Bronchial epithelial cell (primary cell): ENCODE measurements around the gene FBXO42. TPM values are rescaled to one million over a fixed set of nuclear protein-coding genes. Genes with fewer than 3 reads are reported as not detected.

Source experiments
- DNase-seq: peaks from one replicate; pipeline ENCODE4 v3.0.0-alpha.2; 2010; ENCODE audit warnings: low read depth
- FAIRE-seq: peaks from 2 replicates; lab custom pipeline; 2011; peaks lifted over from hg19 to GRCh38; lab: Jason Lieb, UNC
- H3K27me3 ChIP-seq: 2 replicates; pipeline ENCODE4 v1.5.1; 2011; ENCODE audit warnings: low read length; ENCODE audit not compliant: control insufficient read depth, insufficient read depth
- H3K36me3 ChIP-seq: 2 replicates; pipeline ENCODE4 v1.5.1; 2011; ENCODE audit warnings: low read length; ENCODE audit not compliant: control insufficient read depth, insufficient read depth
- H3K4me3 ChIP-seq: 2 replicates; pipeline ENCODE4 v1.5.1; 2011; ENCODE audit warnings: mild to moderate bottlenecking, low read depth, low read length, control low read depth
- total RNA-seq: library from RNA; depleted of rRNA; stranded (reverse); fragments of >200 nt; gene quantifications from 2 replicates; pipeline ENCODE4 v1.2.1, GENCODE V29; 2014
- TF ChIP-seq, protein P1 (sequence below): IDR thresholded peaks from 2 replicates; pipeline ENCODE4 v1.5.1; 2011; ENCODE audit warnings: mild to moderate bottlenecking, moderate library complexity, low read length, control low read depth, inconsistent platforms; ENCODE audit not compliant: insufficient read depth, severe bottlenecking

The FBXO42 gene
- 10.8 and 18.1 TPM in 2 replicates for total RNA-seq

DNA sequence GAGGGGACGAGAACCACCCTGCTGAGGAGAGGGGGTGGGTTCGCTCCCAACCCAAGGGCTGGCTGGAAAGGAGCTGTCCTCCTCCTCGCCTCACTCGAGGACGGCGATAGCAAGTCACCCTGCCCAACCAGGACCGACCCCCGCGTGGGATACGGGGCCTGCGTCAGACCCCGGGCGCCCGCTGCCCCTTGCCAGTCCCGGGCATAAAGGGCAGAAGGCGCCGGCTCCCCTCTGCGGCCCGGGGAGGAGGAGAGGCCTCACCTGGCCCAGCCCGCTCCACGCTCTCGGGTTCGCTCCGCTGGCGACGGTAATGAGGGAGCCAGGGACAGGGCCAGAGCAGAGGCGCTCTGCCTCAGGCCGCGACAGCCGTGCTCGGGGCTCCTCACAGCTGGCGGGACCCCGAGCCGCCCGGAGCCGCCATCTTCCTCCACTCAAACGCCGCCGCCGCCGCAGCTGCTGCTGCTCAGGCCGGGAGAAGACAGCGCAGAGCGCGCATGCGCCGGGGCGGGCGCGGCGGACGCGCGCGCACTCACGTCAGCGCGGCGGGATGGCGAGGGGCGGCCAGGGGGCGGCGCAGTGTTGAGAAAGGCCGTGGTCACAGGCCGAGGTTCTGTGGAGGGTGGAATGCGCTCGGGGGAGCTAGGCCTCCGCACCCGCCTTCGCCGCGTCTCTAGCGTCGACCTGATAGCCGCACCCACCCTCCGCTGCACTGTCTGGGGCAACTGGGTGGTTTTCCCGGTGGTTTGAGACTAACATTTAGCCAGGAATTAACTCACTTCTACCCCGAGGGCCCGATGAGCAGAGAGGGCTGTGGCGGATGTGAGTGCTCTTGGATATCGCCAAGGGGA is at the start of gene FBXO42:
Gene FBXO42 (minus strand): TSS at position 487 of the 848 bp plus-strand sequence. CDS start 37,062 bp downstream, outside the sequence.
- no peak for FAIRE-seq
- no peaks in the 10 kb centered on the region for H3K36me3 ChIP-seq

DNA sequence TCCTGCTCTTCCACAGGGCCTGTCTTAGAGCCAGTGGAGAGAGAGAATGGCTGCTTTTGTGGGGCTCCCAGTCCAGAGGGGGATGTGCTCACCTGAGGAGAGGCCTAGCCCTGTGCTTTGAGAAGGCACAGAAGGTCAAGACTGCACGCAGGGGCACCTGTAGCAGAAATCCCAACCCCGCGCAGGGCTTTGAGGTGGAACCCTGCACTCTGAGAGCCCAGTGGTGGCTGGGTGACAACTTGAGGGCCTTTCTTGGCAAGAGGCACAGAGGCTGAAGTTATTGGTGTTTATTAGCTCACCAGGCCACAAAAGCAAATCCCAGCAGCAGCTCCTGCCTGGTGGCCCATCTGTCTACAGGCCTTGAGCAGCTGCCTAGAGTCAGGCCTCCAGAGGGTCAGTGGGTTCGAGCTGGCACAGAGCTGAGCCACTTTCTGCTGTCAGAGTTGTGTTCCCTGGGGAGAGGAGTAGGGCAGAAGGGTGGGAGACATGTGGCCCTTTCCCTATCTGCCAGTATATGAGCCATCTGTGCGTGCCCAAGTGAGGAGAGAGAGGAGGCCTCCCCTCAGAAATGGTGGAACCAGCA is 46.2 kb upstream of the FBXO42 start:
- H3K36me3 ChIP-seq: peaks cover 17% of the 10 kb centered on the region
- no peak for FAIRE-seq
- TF ChIP-seq, protein P1, sequence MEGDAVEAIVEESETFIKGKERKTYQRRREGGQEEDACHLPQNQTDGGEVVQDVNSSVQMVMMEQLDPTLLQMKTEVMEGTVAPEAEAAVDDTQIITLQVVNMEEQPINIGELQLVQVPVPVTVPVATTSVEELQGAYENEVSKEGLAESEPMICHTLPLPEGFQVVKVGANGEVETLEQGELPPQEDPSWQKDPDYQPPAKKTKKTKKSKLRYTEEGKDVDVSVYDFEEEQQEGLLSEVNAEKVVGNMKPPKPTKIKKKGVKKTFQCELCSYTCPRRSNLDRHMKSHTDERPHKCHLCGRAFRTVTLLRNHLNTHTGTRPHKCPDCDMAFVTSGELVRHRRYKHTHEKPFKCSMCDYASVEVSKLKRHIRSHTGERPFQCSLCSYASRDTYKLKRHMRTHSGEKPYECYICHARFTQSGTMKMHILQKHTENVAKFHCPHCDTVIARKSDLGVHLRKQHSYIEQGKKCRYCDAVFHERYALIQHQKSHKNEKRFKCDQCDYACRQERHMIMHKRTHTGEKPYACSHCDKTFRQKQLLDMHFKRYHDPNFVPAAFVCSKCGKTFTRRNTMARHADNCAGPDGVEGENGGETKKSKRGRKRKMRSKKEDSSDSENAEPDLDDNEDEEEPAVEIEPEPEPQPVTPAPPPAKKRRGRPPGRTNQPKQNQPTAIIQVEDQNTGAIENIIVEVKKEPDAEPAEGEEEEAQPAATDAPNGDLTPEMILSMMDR: no peak

More for the DNA sequence above, at the start of gene FBXO42:
- DNase-seq: peak; percentile 82
- no peaks in the 10 kb centered on the region for H3K27me3 ChIP-seq
- TF ChIP-seq, protein P1: peak; percentile 36
- H3K4me3 ChIP-seq: peak within 1 kb of the TSS; percentile 61

GRCh38 chr1:16397120-16397519 is 44.8 kb upstream of the FBXO42 start:
- Histone ChIP-seq H3K27me3 (no peaks in the 10 kb centered on the region), H3K4me3 (no peak overlapping the region), H3K36me3 (peaks cover 18% of the 10 kb centered on the region)
- FAIRE-seq (no peak), DNase-seq (no peak)
- TF ChIP-seq, protein P1: no peak

More for the DNA sequence above, 46.2 kb upstream of the FBXO42 start:
- Histone ChIP-seq H3K4me3 (no peak overlapping the region), H3K27me3 (no peaks in the 10 kb centered on the region)
- DNase-seq: no peak

- FAIRE-seq (peak; percentile 99), DNase-seq (peak; percentile 97)
These were observed 44.3 kb upstream of the FBXO42 start for GRCh38 chr1:16396591-16396990.

DNA sequence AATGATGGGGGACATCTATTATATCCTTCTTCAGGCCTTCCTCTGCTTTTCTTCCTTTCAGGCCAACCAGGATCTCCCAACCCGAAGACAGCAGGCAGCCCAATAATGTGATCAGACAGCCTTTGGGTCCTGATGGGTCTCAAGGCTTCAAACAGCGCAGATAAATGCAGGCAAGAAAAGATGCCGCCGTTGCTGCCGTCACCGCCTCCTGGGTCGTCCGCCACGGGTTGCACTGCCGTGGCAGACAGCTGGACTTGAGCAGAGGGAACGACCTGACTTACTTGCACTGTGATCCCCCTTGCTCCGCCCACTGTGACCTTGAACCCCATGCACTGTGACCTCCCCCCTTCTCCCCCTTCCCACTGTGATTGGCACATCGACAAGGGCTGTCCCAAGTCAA is 42.7 kb upstream of the FBXO42 start:
- TF ChIP-seq, protein P1: no peak
- Histone ChIP-seq H3K27me3 (no peaks in the 10 kb centered on the region), H3K36me3 (peaks cover 18% of the 10 kb centered on the region), H3K4me3 (no peak overlapping the region)
- DNase-seq (no peak), FAIRE-seq (no peak)

More at GRCh38 chr1:16396591-16396990, 44.3 kb upstream of the FBXO42 start:
- TF ChIP-seq, protein P1: no peak
- H3K36me3 ChIP-seq: peaks cover 18% of the 10 kb centered on the region
- no peak overlapping the region for H3K4me3 ChIP-seq
- no peaks in the 10 kb centered on the region for H3K27me3 ChIP-seq
